ENCODE measurements around the gene PHKG2.

PHKG2 gene

DNA sequence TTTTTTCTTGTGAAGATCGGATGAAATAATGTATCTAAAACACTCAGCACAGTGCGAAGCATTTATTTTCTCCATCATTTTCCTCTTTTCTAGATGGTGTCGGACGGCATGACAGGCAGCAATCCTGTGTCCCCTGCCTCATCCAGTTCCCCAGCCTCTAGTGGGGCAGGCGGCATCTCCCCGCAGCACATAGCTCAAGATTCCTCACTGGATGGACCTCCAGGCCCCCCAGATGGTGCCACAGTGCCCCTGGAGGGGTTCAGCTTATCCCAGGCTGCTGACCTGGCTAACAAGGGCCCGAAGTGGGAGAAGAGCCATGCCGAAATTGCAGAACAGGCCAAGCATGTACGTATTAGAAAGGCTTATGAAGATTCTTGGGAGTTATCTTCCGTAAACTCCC is 44.3 kb upstream of the PHKG2 start:
- Histone ChIP-seq H3K36me3 (peaks cover 85% of the 10 kb centered on the region), H3K27ac (no peak overlapping the region), H3K4me3 (ENCODE audit: low read depth in 1 of 2, low read length in 1 of 2) (no peak overlapping the region), H3K4me1 (ENCODE audit: control insufficient read depth in 1 of 2, insufficient read depth in 1 of 2, low read depth in 1 of 2, low read length in 1 of 2) (peaks cover 12 to 15% of the 10 kb centered on the region in 2 experiments), H3K9me3 (no peaks in the 10 kb centered on the region), H3K27me3 (no peaks in the 10 kb centered on the region)
- TF ChIP-seq, protein P1, sequence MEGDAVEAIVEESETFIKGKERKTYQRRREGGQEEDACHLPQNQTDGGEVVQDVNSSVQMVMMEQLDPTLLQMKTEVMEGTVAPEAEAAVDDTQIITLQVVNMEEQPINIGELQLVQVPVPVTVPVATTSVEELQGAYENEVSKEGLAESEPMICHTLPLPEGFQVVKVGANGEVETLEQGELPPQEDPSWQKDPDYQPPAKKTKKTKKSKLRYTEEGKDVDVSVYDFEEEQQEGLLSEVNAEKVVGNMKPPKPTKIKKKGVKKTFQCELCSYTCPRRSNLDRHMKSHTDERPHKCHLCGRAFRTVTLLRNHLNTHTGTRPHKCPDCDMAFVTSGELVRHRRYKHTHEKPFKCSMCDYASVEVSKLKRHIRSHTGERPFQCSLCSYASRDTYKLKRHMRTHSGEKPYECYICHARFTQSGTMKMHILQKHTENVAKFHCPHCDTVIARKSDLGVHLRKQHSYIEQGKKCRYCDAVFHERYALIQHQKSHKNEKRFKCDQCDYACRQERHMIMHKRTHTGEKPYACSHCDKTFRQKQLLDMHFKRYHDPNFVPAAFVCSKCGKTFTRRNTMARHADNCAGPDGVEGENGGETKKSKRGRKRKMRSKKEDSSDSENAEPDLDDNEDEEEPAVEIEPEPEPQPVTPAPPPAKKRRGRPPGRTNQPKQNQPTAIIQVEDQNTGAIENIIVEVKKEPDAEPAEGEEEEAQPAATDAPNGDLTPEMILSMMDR (IDR thresholded peaks at IDR 0.05): no peak

DNA sequence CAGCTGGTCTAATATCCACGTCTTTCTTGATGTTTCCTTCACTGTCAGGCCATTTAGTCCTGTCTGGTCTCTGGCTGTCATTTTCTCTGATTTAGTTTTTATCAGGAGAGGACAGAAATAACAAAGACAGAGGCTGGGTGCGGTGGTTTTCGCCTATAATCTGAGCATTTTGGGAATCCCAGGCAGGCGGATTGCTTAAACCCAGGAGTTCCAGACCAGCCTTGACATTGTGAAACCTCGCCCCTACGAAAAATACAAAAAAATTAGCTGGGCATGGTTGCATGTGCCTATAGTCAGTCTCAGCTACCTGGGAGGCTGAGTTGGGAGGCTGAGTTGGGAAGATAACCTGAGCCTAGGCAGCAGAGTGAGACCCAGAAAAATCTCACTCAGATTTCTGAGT is 42.2 kb upstream of the PHKG2 start:
- H3K27ac ChIP-seq: no peak overlapping the region
- no peaks in the 10 kb centered on the region for H3K9me3 ChIP-seq
- H3K27me3 ChIP-seq: no peaks in the 10 kb centered on the region
- H3K4me3 ChIP-seq (ENCODE audit: low read depth in 1 of 2, low read length in 1 of 2): no peak overlapping the region
- H3K36me3 ChIP-seq: peaks cover 99% of the 10 kb centered on the region
- TF ChIP-seq, protein P1 (IDR thresholded peaks at IDR 0.05): no peak
- peaks cover 22 to 23% of the 10 kb centered on the region in 2 experiments for H3K4me1 ChIP-seq (ENCODE audit: control insufficient read depth in 1 of 2, insufficient read depth in 1 of 2, low read depth in 1 of 2, low read length in 1 of 2)

DNA sequence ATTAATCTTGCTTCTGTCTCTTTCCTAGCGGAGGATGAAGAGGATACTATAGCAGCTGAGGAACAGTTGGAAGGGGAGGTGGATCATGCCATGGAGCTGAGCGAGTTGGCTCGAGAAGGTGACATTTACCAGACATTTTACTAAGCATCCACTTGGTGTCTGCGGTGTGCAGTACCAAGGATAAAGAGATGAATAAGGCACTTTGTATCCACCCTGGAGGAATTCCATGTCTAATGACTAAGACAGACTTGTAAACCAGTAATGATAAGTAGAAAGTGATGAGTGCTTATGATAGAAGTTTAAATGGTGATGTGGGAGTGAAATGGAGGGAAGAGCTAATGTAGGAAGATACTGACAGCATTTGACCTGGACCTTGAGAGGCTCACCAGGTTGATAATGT is 37.3 kb upstream of the PHKG2 start:
- Histone ChIP-seq H3K27me3 (no peaks in the 10 kb centered on the region), H3K9me3 (no peaks in the 10 kb centered on the region), H3K4me3 (ENCODE audit: low read depth in 1 of 2, low read length in 1 of 2) (no peak overlapping the region), H3K27ac (peak overlapping the region; percentile 93), H3K36me3 (peaks cover 84% of the 10 kb centered on the region), H3K4me1 (ENCODE audit: control insufficient read depth in 1 of 2, insufficient read depth in 1 of 2, low read depth in 1 of 2, low read length in 1 of 2) (peaks cover 38 to 40% of the 10 kb centered on the region in 2 experiments)
- TF ChIP-seq, protein P1 (IDR thresholded peaks at IDR 0.05): no peak

DNA sequence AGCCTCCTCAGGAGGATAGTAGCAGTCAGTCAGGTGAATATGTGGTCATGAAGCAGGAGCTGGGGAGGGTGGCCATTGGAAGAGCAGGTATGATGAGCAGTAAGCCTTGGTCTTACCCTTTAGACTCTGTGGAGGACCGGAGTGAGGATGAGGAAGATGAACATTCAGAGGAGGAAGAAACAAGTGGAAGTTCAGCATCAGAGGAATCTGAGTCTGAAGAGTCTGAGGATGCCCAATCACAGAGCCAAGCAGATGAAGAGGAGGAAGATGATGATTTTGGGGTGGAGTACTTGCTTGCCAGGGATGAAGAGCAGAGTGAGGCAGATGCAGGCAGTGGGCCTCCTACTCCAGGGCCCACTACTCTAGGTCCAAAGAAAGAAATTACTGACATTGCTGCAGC is 36.5 kb upstream of the PHKG2 start:
- H3K36me3 ChIP-seq: peaks cover 84% of the 10 kb centered on the region
- TF ChIP-seq, protein P1 (IDR thresholded peaks at IDR 0.05): no peak
- peaks cover 40 to 42% of the 10 kb centered on the region in 2 experiments for H3K4me1 ChIP-seq (ENCODE audit: control insufficient read depth in 1 of 2, insufficient read depth in 1 of 2, low read depth in 1 of 2, low read length in 1 of 2)
- H3K27me3 ChIP-seq: no peaks in the 10 kb centered on the region
- no peak overlapping the region for H3K4me3 ChIP-seq (ENCODE audit: low read depth in 1 of 2, low read length in 1 of 2)
- no peaks in the 10 kb centered on the region for H3K9me3 ChIP-seq
- peak overlapping the region; percentile 93 for H3K27ac ChIP-seq

DNA sequence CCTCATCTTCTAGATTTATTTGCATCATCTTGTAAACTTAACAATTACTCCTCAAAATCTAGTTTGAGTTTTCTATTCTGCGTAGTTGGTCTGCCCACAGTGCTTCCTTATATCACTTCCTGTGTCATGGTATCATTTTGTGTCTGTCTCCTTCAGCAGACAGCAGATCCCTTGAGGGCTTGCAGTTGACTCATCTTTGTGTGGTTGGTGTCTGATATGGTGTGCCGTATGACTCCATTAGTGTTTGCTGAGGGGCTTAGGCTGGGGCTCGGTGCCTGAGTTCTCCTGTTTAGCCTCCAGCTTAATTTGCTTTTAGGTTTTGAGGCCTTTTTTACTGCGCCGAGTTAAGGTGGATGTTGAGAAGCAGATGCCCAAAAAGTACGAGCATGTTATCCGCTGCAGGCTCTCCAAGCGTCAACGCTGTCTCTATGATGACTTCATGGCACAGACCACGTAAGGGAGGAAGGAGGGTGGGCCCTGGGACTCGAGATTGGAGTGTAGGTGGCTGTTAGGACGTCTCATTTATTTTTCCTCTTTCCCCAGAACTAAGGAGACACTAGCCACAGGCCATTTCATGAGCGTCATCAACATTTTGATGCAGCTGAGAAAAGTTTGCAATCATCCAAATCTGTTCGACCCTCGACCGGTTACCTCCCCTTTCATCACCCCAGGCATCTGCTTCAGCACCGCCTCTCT is 32.3 kb upstream of the PHKG2 start:
- peak overlapping the region in 1 of 2 experiments; percentile 50 for H3K4me3 ChIP-seq (ENCODE audit: low read depth in 1 of 2, low read length in 1 of 2)
- no peaks in the 10 kb centered on the region for H3K27me3 ChIP-seq
- H3K36me3 ChIP-seq: peaks cover 73% of the 10 kb centered on the region
- TF ChIP-seq, protein P1 (IDR thresholded peaks at IDR 0.05): no peak
- peaks cover 20 to 21% of the 10 kb centered on the region in 2 experiments for H3K4me1 ChIP-seq (ENCODE audit: control insufficient read depth in 1 of 2, insufficient read depth in 1 of 2, low read depth in 1 of 2, low read length in 1 of 2)
- H3K9me3 ChIP-seq: no peaks in the 10 kb centered on the region
- H3K27ac ChIP-seq: peak overlapping the region; percentile 80
